ENCODE measurements around the gene MPV17.
"Not testable (repeated sequence)": the region's sequence is repeated elsewhere in the genome, so short reads cannot be mapped to it uniquely, and the experiment has no call there.

The MPV17 gene

GRCh38 chr2:27306573-27307286, 16.2 kb downstream of the MPV17 start:
- DNase-seq (ENCODE audit: low spot score), result peak; percentile 38
- TF ChIP-seq CTCF (IDR thresholded peaks at IDR 0.05; ENCODE audit: extremely low read depth, insufficient read depth, missing control alignments), result no peak
- in situ Hi-C loops (cut with MboI; ENCODE audit: low pct_unique_long_range_greater_than_20kb, low sequenced_read_pairs, unreplicated experiment), result no loop called here

DNA sequence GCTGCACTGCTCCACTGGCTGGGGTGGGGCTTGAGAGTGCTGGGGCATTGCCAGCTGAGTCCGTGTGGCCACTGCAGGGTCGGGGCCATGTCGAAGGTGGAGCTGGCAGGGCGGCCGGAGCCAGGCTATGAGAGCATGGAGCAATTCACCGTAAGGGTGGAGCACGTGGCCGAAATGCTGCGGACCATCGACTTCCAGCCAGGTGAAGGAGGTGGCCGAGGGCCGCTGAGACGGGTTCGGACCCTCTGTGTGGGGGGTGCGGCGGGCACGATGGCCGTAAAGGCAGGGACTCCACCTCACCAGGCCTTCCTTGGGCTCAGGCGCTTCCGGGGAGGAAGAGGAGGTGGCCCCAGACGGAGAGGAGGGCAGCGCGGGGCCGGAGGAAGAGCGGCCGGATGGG, 16.8 kb downstream of the MPV17 start:
- DNase-seq (ENCODE audit: low spot score), result no peak
- in situ Hi-C loops (cut with MboI; ENCODE audit: low pct_unique_long_range_greater_than_20kb, low sequenced_read_pairs, unreplicated experiment), result no loop called here
- no peak for TF ChIP-seq CTCF (IDR thresholded peaks at IDR 0.05; ENCODE audit: extremely low read depth, insufficient read depth, missing control alignments)

DNA sequence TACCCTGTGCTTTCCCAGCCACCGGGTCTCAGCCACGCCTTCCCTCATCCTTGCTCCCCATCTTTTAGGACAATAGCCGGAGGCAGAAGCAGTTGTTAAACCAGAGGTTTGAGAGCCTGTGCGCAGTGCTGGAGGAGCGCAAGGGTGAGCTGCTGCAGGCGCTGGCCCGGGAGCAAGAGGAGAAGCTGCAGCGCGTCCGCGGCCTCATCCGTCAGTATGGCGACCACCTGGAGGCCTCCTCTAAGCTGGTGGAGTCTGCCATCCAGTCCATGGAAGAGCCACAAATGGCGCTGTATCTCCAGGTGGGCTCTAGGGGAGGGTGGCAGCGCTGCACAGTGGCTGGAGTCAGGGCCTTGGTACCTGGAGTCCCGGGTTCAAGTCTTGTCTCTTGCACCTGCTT, 17.4 kb downstream of the MPV17 start:
- in situ Hi-C loops (cut with MboI; ENCODE audit: low pct_unique_long_range_greater_than_20kb, low sequenced_read_pairs, unreplicated experiment), result no loop called here
- no peak for DNase-seq (ENCODE audit: low spot score)
- TF ChIP-seq CTCF (IDR thresholded peaks at IDR 0.05; ENCODE audit: extremely low read depth, insufficient read depth, missing control alignments), result no peak

- no peak for TF ChIP-seq CTCF (IDR thresholded peaks at IDR 0.05; ENCODE audit: extremely low read depth, insufficient read depth, missing control alignments)
- in situ Hi-C loops (cut with MboI; ENCODE audit: low pct_unique_long_range_greater_than_20kb, low sequenced_read_pairs, unreplicated experiment), result no loop called here
- DNase-seq (ENCODE audit: low spot score), result no peak
Measured at GRCh38 chr2:27304488-27305240, 18.2 kb downstream of the MPV17 start.

GRCh38 chr2:27303093-27304025, 19.5 kb downstream of the MPV17 start:
- TF ChIP-seq CTCF (IDR thresholded peaks at IDR 0.05; ENCODE audit: extremely low read depth, insufficient read depth, missing control alignments), result peak; percentile 77
- in situ Hi-C loops (cut with MboI; ENCODE audit: low pct_unique_long_range_greater_than_20kb, low sequenced_read_pairs, unreplicated experiment), result no loop called here
- peak; percentile 73 for DNase-seq (ENCODE audit: low spot score)

DNA sequence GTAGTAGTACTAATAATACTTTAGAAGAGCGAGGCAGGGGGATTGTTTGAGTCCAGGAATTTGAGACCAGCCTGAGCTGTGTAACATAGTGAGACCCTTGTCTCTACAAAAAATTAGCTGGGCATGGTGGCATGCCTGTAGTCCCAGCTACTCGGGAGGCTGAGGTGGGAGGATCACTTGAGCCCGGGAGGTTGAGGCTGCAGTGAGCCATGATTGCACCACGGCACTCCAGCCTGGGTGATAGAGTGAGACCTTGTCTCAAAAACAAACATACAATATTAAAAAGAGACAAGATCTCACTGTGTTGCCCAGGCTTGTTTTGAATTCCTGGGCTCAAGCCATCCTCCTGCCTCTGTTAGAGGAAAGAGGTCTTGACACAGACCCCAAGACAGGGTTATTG, 22.3 kb downstream of the MPV17 start:
- DNase-seq (ENCODE audit: low spot score), result not testable (repeated sequence)

More for the DNA sequence above, 22.3 kb downstream of the MPV17 start:
- in situ Hi-C loops (cut with MboI; ENCODE audit: low pct_unique_long_range_greater_than_20kb, low sequenced_read_pairs, unreplicated experiment), result not testable (repeated sequence)
